HG03520 (cell line): ENCODE results near the gene B3GALT6.

Source experiments
- ATAC-seq: cut with Tn5 transposase; IDR thresholded peaks from one replicate; pipeline ENCODE4 v1.9.1; 2021; ENCODE audit warnings: mild to moderate bottlenecking, moderate library complexity; ENCODE audit not compliant: unreplicated experiment

B3GALT6 gene

DNA sequence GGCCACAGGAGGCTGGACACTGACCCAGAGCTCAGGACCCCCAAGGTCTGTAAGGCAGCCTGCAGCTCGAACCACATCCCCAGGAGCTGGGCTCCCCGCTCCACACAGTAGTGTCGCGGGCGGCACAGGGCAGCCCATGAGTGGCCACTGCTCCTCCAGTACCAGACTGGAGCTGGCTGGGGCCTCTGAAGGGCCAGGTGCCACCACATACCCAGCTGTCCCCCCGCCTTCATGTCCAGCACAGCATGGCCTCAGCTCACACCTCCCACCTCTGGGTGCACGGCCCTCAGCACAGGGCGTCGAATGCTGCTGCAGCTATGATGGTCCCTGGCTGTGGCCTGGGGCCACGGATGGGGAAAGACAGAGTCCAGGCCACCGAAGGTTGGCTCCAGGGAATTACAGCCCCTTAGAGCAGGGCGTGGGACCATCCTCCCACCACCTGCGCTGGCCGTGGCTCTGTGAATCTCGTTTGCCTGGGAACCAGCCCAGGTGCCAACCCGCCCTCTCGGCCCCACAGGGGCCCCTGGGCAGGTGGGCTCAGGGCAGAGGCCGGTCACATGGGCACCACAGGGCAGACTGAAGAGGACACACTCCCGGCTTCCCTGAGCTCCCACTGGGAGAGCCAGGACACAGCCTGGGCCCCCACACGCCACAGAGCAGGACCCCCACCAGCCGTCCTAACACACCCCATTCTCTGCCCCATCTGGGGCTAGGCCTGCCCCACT, 16.0 kb upstream of the B3GALT6 start:
- ATAC-seq = no peak

GRCh38 chr1:1216770-1217620, 15.0 kb upstream of the B3GALT6 start:
- ATAC-seq = no peak

DNA sequence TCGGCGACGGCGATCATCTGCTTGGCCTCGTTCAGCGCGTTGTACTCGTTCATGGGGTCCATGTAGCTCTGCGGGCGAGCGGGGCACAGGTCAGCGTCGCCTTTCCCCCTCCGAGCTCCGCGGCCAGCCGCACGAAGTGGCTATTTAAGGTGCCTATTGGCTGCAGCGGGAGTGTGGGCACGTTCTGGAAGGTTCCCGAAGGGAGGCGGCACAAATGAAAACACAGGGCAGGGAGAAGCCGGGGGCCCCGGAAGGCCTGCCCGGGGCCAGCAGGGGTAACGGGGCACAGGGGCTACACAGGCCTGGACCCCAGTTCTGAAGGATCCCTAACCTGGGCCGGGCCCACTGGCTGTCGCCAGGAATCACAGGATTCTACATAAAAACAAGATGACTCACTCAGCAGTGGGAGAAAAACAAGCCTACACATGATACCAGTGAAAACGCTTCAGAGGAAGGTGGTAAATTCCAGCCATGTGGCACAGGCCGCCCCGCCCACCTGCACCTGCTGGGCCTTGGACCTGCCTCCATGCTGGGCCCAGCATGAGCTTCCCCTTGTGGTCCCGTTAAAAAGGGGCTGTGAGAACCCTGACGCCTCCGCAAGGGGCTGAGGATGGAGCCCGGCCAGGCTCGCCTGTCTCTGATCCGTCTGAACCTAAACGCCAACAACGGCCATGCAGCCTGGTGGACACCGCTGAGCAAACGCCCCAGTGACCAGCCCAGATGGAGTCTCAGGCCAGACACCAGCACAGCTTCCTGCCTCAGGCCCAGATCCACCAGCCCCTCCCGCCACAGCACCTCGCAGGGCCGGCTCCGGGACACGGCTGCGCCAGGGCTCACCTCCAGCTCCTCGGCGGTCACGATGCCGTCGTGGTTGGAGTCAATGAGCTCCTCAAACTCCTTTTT, 14.2 kb upstream of the B3GALT6 start:
- ATAC-seq = no peak

GRCh38 chr1:1218524-1219200, 13.4 kb upstream of the B3GALT6 start:
- ATAC-seq = no peak

DNA sequence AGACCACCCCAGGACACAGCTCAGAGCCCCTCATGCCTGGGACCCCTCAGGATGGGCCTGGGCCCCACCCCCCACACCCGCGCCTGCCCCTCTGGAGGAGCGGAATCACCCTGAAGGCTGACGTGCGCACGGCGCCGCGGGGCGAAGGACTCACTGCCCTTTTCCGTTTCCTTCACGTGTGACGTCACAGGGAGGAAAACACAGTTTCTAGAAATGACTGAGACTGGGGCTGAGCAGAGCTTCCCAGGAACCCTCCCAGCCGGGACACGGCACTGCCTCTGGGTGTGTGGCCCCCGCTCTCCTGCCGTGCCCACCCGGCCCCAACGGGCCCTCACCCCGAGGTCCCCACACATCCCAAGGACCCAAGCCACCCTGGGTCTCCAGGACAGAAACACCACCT, 12.7 kb upstream of the B3GALT6 start:
- no peak for ATAC-seq

- no peak for ATAC-seq
These were observed 11.8 kb upstream of the B3GALT6 start for GRCh38 chr1:1220197-1220596.

DNA sequence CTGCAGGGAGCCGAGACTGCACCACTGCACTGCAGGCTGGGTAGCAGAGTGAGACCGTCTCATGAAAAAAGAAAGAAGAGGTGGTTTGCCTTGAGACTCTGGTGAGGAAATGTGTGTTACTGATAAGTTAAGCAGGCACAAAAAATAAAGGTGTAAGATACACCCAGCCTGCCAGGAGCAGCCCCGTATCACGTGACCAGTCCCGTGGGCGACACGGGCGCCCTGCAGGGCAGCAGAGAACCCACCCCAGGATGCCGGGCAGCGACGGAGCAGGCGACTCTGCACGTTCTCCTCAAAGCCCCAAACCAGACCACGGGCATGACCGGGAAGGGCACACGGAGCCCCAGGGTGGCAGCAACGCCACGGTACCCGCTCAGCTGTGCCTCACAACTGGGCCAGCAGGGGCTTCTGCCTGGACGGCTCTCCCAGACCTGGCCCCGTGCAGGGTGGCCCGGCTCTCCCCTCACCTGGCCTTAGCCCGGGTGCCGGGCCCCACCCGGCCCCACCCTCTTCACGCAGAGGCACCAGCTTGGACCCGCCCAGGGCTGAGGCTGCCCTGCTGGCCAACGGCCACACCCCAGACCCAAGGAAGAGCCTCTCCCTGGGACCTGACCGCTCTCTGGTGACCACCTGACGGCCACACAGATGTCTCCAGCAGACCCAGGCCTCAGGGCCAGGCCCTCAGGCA, 10.0 kb upstream of the B3GALT6 start:
- no peak for ATAC-seq

GRCh38 chr1:1222575-1223225, 9.3 kb upstream of the B3GALT6 start:
- no peak for ATAC-seq

DNA sequence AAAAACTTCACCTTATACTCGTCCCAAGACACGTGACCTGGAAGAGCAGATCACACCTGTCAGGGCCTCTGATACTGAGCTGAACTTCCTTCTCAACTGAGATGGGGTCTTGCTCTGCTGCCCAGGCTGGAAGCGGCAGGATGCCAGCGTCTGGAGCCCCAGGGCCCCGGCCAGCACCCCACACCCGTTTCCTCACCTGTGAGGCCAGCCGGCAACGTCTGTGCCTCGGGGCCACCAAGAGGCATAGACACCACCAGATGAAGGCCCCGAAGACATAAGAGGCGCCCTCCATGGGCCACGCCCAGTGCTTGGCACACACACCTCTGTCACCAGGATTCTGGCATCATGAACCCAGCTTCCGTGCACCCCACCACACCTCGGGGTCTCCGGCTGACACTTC, 8.7 kb upstream of the B3GALT6 start:
- no peak for ATAC-seq

- no peak for ATAC-seq
These were observed 8.1 kb upstream of the B3GALT6 start for GRCh38 chr1:1223891-1224290.

DNA sequence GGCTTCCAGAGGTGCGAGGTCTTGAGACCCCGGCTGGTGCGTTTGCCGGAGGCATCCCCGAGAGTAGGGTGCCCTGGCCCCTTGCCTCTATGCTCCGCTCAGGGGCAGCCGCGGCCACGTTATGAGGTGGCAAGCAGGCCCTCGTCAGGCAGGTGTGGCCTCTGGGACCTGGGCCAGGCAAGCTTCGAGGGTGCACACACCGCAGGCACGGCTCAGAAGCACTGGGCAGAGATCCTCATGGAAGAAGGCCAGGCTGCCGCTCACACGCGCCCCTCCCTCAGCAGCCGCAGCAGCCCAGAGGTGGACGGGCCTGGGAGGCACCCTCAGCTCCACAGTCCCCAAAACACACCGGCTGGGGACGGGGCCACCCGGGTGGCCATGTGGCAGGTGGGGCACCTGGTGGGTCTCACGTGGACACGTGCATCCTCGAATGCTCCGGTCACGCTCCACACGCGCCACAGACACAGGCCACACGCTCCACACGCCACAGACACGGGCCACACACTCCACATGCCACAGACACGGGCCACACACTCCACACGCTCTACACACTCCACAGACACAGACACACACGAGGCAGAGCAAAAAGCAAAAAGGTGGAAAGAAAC, 6.7 kb upstream of the B3GALT6 start:
- ATAC-seq = no peak

GRCh38 chr1:1225913-1226312, 6.1 kb upstream of the B3GALT6 start:
- no peak for ATAC-seq

- no peak for ATAC-seq
These were observed 5.3 kb upstream of the B3GALT6 start for GRCh38 chr1:1226566-1227362.

- ATAC-seq = no peak
These were observed 4.7 kb upstream of the B3GALT6 start for GRCh38 chr1:1227386-1227785.

GRCh38 chr1:1228187-1228586, 3.9 kb upstream of the B3GALT6 start:
- no peak for ATAC-seq

- ATAC-seq = no peak
These were observed 3.3 kb upstream of the B3GALT6 start for GRCh38 chr1:1228596-1229321.

DNA sequence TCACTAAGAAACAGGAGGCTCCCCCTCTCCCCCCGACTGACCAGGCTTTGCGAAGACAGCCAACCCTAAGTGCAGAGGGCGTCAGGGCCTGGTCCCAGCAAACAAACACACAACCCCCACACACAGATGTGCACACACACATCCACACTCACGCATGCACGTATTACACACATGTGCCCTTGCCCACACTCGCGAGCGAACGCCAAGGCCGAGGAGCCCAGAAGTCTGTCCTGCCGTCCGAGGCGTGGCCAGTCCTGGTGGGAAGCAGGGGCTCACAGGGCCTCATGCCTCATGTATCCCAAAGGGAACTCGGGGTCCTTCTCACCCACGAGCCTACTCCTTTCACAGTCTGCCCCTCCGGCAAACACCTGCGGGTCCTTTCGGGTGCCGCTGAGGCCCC, 2.3 kb upstream of the B3GALT6 start:
- ATAC-seq = no peak
